HepG2 (cell line): ENCODE data around the gene SLC16A6. TPM values are rescaled to one million over a fixed set of nuclear protein-coding genes. Genes with fewer than 3 reads are reported as not detected.

Source experiments
- ATF7 ChIP-seq, 2 experiments: fragments of 450-650 bp in 1 of 2; sonication (generic) in 1 of 2; formaldehyde crosslinking in 1 of 2; IDR thresholded peaks; 2 replicates each; pipeline versions ENCODE4 v1.4.0 to v1.6.1; 2016 to 2020; ENCODE audit warnings: antibody characterized with exemption in 1 of 2, mild to moderate bottlenecking in 1 of 2, missing genetic modification reagents in 1 of 2
- DNMT3B ChIP-seq: conservative IDR thresholded peaks from 2 replicates; pipeline ENCODE4 v1.6.1; 2016; ENCODE audit warnings: missing biosample characterization, control low read depth
- HINFP ChIP-seq: sonication (generic); formaldehyde crosslinking; IDR thresholded peaks from 2 replicates; pipeline ENCODE4 v1.4.0; 2020; ENCODE audit warnings: low read depth, mild to moderate bottlenecking, missing genetic modification reagents
- HMGXB3 ChIP-seq: sonication (generic); formaldehyde crosslinking; IDR thresholded peaks from 2 replicates; pipeline ENCODE4 v1.4.0; 2020; ENCODE audit warnings: missing genetic modification reagents, borderline replicate concordance
- KDM4B ChIP-seq: sonication (generic); formaldehyde crosslinking; IDR thresholded peaks from 2 replicates; pipeline ENCODE4 v1.4.0; 2020; ENCODE audit warnings: missing genetic modification reagents
- LBX2 ChIP-seq: sonication (generic); formaldehyde crosslinking; IDR thresholded peaks from 2 replicates; pipeline ENCODE4 v1.5.0; 2020; ENCODE audit warnings: missing genetic modification reagents, mild to moderate bottlenecking, borderline replicate concordance
- MYNN ChIP-seq: sonication (generic); formaldehyde crosslinking; IDR thresholded peaks from 2 replicates; pipeline ENCODE4 v1.4.0; 2020; ENCODE audit warnings: mild to moderate bottlenecking, low read depth, missing genetic modification reagents
- NCOA2 ChIP-seq: sonication (generic); formaldehyde crosslinking; IDR thresholded peaks from 2 replicates; pipeline ENCODE4 v1.8.0; 2022; ENCODE audit warnings: inconsistent platforms
- SKI ChIP-seq: fragments of 450-650 bp; IDR thresholded peaks from one replicate; pipeline ENCODE4 v1.6.1; 2018; ENCODE audit warnings: mild to moderate bottlenecking; ENCODE audit not compliant: partially characterized antibody
- SP5 ChIP-seq: IDR thresholded peaks from 2 replicates; pipeline ENCODE4 v1.6.1; 2016; ENCODE audit warnings: low read depth, borderline replicate concordance
- SYNCRIP ChIP-seq: fragments of 200-400 bp; formaldehyde crosslinking; IDR thresholded peaks from 2 replicates; pipeline ENCODE4 v1.6.1; 2018; ENCODE audit warnings: mild to moderate bottlenecking, low read depth, low read length; ENCODE audit not compliant: insufficient read depth
- ZC3H13 ChIP-seq: sonication (generic); formaldehyde crosslinking; IDR thresholded peaks from 2 replicates; pipeline ENCODE4 v1.8.1; 2023; ENCODE audit warnings: mild to moderate bottlenecking, missing genetic modification reagents, moderate library complexity
- ZFP91 ChIP-seq: sonication (generic); formaldehyde crosslinking; IDR thresholded peaks from 2 replicates; pipeline ENCODE4 v1.9.0; 2022; ENCODE audit warnings: missing genetic modification reagents, mild to moderate bottlenecking, borderline replicate concordance
- ZNF337 ChIP-seq: sonication (generic); formaldehyde crosslinking; IDR thresholded peaks from 2 replicates; pipeline ENCODE4 v1.5.1; 2020; ENCODE audit warnings: missing genetic modification reagents, low read depth, mild to moderate bottlenecking, borderline replicate concordance
- ZNF549 ChIP-seq: sonication (generic); formaldehyde crosslinking; IDR thresholded peaks from 2 replicates; pipeline ENCODE4 v1.5.0; 2020; ENCODE audit warnings: missing genetic modification reagents
- ZNF598 ChIP-seq: sonication (generic); formaldehyde crosslinking; IDR thresholded peaks from 2 replicates; pipeline ENCODE4 v1.5.1; 2020; ENCODE audit warnings: mild to moderate bottlenecking, missing genetic modification reagents, borderline replicate concordance
- ZNF660 ChIP-seq: sonication (generic); formaldehyde crosslinking; IDR thresholded peaks from 2 replicates; pipeline ENCODE4 v1.5.1; 2020; ENCODE audit warnings: mild to moderate bottlenecking, low read depth, missing genetic modification reagents, borderline replicate concordance
- ZNF766 ChIP-seq: sonication (generic); formaldehyde crosslinking; IDR thresholded peaks from 2 replicates; pipeline ENCODE4 v1.5.0; 2020; ENCODE audit warnings: missing genetic modification reagents, borderline replicate concordance
- ZNF792 ChIP-seq: IDR thresholded peaks from 2 replicates; pipeline ENCODE4 v1.6.1; 2016
- polyA plus RNA-seq, 8 experiments: library from polyadenylated mRNA; depleted of rRNA in 3 of 8; stranded (reverse) in 7 of 8; unstranded in 1 of 8; fragments of >200 nt; fragmentation: Illumina TruSeq in 4 of 8; extraction: Trizol in 4 of 8; gene quantifications; 2 replicates each; pipeline versions ENCODE4 v1.2.1 to v1.2.3, GENCODE V29; 2011 to 2016; ENCODE audit warnings: low read depth in 4 of 8, missing spikeins in 1 of 8, mixed read lengths in 1 of 8; ENCODE audit not compliant: insufficient read depth in 1 of 8
- total RNA-seq, 5 experiments: library from RNA; depleted of rRNA; stranded (reverse); fragments of >200 nt; fragmentation: Illumina TruSeq; extraction: Trizol; gene quantifications; 2 replicates each; pipeline ENCODE4 v1.2.3, GENCODE V29; 2016; ENCODE audit warnings: low read depth in 1 of 5

The SLC16A6 gene
- total and polyA plus RNA-seq, 2 of the 13 experiments (the other 11 are each of a cell fraction or from before 2014, with no cell fraction given) = 1.1 to 44.7 TPM

GRCh38 chr17:68291836-68292688 is 1.1 kb upstream of the SLC16A6 start (continued):
- peak; percentile 75; the same call in 1 of the 2 replicates for TF ChIP-seq ZNF337 (CRISPR knock-in tag)
- no peak for TF ChIP-seq SYNCRIP
- no peak for TF ChIP-seq KDM4B (CRISPR knock-in tag)
- 0 out of 2 replicates have a peak, but pooled peaks have one; percentile 28 for TF ChIP-seq ZNF766 (CRISPR knock-in tag)
- no peak for TF ChIP-seq ZNF660 (CRISPR knock-in tag)
- peak; percentile 55; the same call in 1 of the 2 replicates for TF ChIP-seq ZNF792
- TF ChIP-seq HINFP (CRISPR knock-in tag) = no peak
- 0 out of 2 replicates have a peak, but pooled peaks have one; percentile 22 for TF ChIP-seq SP5 (CRISPR knock-in tag)
- TF ChIP-seq SKI = no peak
- TF ChIP-seq DNMT3B = no peak
- TF ChIP-seq ATF7 (IDR thresholded peaks at IDR 0.05) = no peak
- TF ChIP-seq ATF7 (CRISPR knock-in tag; IDR thresholded peaks at IDR 0.05) = peak; percentile 61; the same call in 1 of the 2 replicates
- no peak for TF ChIP-seq ZNF549 (CRISPR knock-in tag)
- TF ChIP-seq HMGXB3 (CRISPR knock-in tag) = peak; percentile 58; the same call in 1 of the 2 replicates
- TF ChIP-seq NCOA2 = peak; percentile 38
- TF ChIP-seq ZC3H13 = peak; percentile 82
- peak; percentile 80 for TF ChIP-seq ZFP91 (CRISPR knock-in tag)
- peak; percentile 62; the same call in 1 of the 2 replicates for TF ChIP-seq ZNF598 (CRISPR knock-in tag)
- peak; percentile 33; the same call in 1 of the 2 replicates for TF ChIP-seq LBX2 (CRISPR knock-in tag)
- no peak for TF ChIP-seq MYNN (CRISPR knock-in tag)
